ENCODE measurements around the gene TLK2.
"Not testable (repeated sequence)": the region's sequence is repeated elsewhere in the genome, so short reads cannot be mapped to it uniquely, and the experiment has no call there.

The TLK2 gene

DNA sequence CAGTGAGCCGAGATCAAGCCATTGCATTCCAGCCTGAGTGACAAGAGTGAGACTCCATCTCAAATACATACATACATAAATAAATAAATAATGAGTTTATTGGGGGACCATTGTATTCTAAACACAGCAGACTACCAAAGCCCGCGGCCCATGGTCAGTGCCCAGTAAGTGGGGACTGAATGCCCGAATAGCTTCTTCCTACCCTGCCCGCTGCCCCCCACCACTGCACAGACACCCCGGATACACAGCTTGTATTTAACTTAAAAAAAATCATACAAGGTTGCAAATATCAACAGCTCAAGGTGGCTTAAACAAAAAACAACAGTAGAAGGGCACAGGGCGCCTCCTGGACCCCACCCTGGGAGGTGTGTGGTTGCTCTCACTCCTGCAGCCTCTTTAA is 22.6 kb upstream of the TLK2 start:
- Mint-ChIP-seq H3K4me3 (no peak overlapping the region), H3K36me3 (ENCODE audit: low read depth) (peaks cover 6% of the 10 kb centered on the region), H3K27me3 (ENCODE audit: low read depth, poor library complexity) (no peaks in the 10 kb centered on the region), H3K27ac (no peak overlapping the region), H3K4me1 (peaks cover 4% of the 10 kb centered on the region), H3K9me3 (no peaks in the 10 kb centered on the region)
- DNase-seq: no peak
- TF ChIP-seq, protein P1, sequence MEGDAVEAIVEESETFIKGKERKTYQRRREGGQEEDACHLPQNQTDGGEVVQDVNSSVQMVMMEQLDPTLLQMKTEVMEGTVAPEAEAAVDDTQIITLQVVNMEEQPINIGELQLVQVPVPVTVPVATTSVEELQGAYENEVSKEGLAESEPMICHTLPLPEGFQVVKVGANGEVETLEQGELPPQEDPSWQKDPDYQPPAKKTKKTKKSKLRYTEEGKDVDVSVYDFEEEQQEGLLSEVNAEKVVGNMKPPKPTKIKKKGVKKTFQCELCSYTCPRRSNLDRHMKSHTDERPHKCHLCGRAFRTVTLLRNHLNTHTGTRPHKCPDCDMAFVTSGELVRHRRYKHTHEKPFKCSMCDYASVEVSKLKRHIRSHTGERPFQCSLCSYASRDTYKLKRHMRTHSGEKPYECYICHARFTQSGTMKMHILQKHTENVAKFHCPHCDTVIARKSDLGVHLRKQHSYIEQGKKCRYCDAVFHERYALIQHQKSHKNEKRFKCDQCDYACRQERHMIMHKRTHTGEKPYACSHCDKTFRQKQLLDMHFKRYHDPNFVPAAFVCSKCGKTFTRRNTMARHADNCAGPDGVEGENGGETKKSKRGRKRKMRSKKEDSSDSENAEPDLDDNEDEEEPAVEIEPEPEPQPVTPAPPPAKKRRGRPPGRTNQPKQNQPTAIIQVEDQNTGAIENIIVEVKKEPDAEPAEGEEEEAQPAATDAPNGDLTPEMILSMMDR (IDR thresholded peaks at IDR 0.05): no peak

DNA sequence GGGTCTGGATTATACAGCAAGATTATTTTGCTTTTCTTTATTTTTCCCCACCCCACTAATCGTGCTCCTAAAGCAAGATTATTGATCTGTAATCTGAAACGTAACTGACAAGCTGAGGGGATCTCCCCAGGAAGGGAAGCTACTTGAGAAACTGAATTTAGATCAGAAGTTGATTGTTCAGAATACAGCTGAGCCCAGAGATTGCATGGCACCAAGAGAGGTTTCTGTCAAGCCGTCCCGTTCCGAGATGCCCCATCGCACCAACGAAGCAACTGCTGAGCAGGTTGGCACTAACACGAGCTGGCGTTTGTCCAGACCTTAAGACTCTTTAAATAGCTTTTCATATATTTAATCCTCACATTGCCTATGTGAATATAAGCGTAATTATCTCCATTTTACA is 20.1 kb upstream of the TLK2 start:
- not testable (repeated sequence) for H3K27ac Mint-ChIP-seq; H3K36me3 Mint-ChIP-seq (ENCODE audit: low read depth); H3K4me1 Mint-ChIP-seq; H3K9me3 Mint-ChIP-seq; H3K27me3 Mint-ChIP-seq (ENCODE audit: low read depth, poor library complexity); H3K4me3 Mint-ChIP-seq; DNase-seq

DNA sequence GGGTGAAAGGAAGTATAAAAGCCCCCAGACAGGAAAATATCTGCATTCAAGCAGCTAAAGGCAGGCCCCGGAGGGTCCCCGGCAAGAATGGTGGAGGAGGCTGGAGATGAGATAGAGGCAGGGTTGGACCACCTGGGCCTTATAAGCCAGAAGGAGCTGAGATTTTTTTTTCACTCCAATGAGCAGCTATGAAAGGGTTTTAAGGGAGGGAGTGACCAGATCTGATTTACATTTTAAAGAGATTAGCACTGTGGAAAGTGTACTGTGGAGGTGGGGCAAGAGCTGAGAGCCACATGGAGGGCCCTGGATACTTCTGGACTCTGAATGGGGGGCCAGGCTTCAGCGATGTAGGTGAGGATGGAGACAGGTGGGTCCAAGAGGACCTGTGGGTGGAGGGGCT is 14.2 kb upstream of the TLK2 start:
- not testable (repeated sequence) for H3K4me3 Mint-ChIP-seq; H3K27ac Mint-ChIP-seq; DNase-seq; H3K36me3 Mint-ChIP-seq (ENCODE audit: low read depth); H3K27me3 Mint-ChIP-seq (ENCODE audit: low read depth, poor library complexity); H3K9me3 Mint-ChIP-seq
- H3K4me1 Mint-ChIP-seq: peaks cover 13% of the 10 kb centered on the region

DNA sequence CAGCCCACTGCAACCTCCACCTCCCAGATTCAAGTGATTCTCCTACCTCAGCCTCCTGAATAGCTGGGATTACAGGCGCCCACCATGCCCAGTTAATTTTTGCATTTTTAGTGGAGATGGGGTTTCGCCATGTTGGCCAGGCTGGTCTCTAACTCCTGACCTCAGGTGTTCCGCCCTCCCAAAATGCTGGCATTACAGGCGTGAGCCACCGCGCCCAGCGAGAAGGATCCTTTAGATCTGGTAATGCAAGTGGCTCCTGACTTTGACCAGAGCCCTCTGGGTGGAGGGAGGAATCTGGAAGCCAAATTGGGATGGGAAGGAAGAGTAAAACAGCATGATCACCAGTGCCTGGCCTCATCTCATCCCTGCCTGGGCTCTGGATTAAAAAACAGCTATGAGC is 13.4 kb upstream of the TLK2 start:
- H3K4me1 Mint-ChIP-seq: peaks cover 13% of the 10 kb centered on the region
- H3K9me3 Mint-ChIP-seq; H3K4me3 Mint-ChIP-seq; H3K36me3 Mint-ChIP-seq (ENCODE audit: low read depth); DNase-seq; H3K27me3 Mint-ChIP-seq (ENCODE audit: low read depth, poor library complexity); H3K27ac Mint-ChIP-seq: not testable (repeated sequence)

DNA sequence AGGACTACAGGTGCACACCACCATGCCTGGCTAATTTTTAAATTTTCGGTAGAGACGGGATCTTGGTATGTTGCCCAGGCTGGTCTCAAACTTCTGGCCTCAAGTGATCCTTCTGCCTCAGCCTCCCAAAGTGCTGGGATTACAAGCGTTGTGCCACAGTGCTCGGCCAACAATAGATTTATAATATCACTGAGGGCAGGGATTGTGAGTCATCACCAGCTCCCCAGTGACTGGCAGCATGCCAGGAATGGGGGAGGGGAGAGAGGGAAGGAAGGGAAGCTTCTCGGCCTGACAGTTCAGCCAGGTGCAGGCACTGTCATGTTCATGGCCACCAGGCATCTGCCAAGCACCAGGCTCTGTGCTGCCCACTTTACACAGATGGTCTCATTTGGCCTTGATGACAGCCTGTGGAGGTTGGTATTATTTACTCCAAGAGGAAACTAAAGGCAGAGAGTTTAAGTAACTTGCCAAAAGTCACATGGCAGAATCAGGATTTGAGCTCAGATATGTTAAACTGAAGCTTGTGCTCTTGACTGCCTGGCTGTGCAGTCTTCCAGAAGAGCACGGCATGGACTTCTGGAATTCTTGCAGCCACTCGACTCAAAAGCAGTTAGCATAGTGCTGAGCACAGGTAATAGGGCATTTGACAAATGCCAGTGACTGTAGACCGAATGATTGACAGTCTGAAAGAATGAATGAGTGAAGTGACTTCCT is 7.8 kb upstream of the TLK2 start:
- H3K4me1 Mint-ChIP-seq: peaks cover 21% of the 10 kb centered on the region
- H3K27me3 Mint-ChIP-seq (ENCODE audit: low read depth, poor library complexity); H3K4me3 Mint-ChIP-seq; H3K27ac Mint-ChIP-seq; H3K36me3 Mint-ChIP-seq (ENCODE audit: low read depth); H3K9me3 Mint-ChIP-seq; DNase-seq: not testable (repeated sequence)

DNA sequence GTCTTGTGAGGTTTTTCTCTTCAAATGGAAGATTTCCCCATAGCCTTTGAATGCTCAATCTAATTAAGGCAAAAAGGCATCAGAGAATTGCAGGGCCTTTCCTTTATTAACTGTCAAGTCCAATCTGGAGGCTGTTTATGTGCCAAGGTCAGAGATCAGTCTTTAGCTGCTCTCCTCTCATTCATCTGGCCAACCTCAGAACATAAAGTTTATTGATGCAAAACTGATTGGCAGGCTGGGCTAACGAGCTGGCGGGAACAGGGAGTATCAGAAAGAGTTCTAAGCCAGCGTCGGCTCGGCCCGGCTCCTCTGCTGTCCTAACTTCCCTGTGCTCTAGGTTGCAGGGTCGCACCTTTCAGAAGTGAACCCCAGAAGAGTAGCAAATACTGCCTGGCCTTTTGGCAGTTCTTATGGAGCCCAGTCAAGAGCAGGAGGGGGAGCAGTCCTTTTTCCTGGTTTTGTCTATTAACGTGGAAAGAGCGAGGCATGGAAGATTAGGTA is 7.2 kb upstream of the TLK2 start:
- H3K27me3 Mint-ChIP-seq (ENCODE audit: low read depth, poor library complexity); H3K27ac Mint-ChIP-seq; H3K9me3 Mint-ChIP-seq; H3K4me3 Mint-ChIP-seq; DNase-seq; H3K36me3 Mint-ChIP-seq (ENCODE audit: low read depth): not testable (repeated sequence)
- peaks cover 21% of the 10 kb centered on the region for H3K4me1 Mint-ChIP-seq

DNA sequence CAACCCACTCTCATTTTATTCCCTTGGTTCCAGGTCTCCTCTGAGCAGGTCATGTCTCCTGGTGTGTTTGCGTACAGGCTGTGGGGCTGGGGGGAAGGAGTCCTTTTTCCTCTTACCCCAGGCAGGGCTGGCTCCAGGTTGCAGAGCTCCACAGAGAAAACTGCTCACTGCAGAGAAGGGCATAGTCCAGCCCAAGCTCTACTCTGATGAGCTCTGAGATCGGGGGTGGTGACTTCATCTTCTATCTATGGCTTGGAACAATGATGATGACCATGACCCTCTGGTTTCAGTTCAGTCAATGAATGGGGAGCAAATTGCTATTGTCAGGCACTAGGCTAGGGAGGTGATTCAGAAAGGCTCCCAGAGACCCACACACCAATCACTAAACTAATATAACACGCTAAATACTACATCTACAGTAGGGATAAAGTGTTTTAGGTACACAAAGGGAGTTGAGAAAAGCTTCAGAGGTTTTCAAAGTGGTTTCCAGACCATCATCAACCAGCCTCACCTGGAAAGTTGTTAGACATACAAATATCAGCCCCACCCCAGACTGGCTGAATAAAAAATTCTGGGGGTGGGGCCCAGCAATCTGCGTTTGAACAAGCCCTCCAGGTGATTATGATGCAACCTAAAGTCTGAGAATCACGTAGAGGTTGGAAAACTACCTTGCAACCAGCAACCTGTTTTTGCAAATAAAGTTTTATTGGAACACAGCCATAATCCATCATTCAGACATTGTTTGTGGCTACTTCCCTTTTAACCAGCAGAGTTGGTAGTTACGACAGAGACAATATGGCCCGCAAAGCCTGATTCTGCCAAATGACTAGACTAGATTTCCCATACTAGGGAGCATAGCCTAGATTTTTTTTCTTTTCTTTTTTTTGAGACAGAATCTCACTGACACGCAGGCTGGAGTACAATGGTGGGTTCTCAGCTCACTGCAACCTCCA is 5.3 kb upstream of the TLK2 start:
- H3K4me3 Mint-ChIP-seq; H3K27me3 Mint-ChIP-seq (ENCODE audit: low read depth, poor library complexity); H3K9me3 Mint-ChIP-seq; DNase-seq: not testable (repeated sequence)
- Mint-ChIP-seq H3K36me3 (ENCODE audit: low read depth) (peaks cover 14% of the 10 kb centered on the region), H3K27ac (peak overlapping the region; percentile 45), H3K4me1 (peaks cover 29% of the 10 kb centered on the region)

DNA sequence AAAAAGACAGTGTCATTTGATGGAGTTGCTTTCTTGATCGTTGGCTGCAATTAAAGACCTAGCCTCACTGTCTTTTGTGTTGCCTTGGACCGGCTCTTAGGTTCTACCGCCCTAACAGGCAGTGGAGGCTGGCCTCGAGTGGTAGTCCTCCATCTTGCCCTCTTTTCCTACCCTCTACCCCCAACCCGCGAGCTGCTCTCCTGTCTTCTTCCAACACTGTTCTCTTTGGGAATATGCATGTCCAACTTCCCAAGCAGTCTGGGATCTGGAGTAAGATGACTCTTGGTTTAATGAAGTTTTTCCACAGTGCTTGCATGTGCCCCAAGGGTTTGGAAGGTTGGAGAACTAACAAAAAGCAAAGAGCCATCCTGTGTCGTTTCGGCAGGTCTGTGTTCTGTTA is 1.5 kb upstream of the TLK2 start:
- Mint-ChIP-seq H3K4me3 (peak overlapping the region; percentile 84), H3K36me3 (ENCODE audit: low read depth) (peaks cover 24% of the 10 kb centered on the region), H3K4me1 (peaks cover 34% of the 10 kb centered on the region), H3K27ac (peak overlapping the region; percentile 68)
- DNase-seq; H3K27me3 Mint-ChIP-seq (ENCODE audit: low read depth, poor library complexity); H3K9me3 Mint-ChIP-seq: not testable (repeated sequence)

DNA sequence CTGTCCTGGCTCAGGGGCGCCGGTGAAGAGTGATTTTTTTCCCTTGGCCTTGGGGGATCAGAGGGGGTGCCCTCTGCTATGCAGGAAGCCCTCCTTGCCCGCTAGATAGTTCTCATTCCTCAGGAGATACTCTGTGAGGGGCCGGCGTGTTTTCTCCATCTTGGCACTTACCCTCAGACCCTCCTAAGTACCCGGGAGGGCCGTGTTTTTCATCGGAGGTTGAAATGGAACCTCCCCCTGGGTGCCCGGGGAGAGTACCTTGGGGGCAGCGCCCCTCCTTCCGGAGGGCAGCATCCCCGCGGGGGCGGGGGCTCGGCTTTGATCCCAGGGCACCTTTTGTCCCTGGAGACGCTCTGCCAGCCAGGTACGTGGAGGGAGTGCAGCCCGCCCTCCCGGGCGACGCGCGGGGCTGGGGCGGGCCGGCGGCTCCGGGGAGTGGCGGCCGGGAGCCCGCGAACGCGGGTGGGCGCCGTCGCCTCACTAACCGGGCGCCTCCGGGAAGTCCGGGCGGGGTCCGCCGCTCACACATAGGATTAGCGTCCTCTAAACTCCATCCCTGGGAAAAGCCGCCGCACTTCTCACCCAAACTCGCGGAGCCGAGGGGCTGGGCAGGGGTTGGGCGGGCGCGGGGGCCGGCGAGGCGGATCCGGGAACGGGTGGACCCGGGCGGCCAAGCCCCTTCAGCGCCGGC is 762 bp upstream of the TLK2 start:
- peak overlapping the region; percentile 84 for H3K4me3 Mint-ChIP-seq
- H3K36me3 Mint-ChIP-seq (ENCODE audit: low read depth): peaks cover 31% of the 10 kb centered on the region
- peaks cover 31% of the 10 kb centered on the region for H3K4me1 Mint-ChIP-seq
- H3K27me3 Mint-ChIP-seq (ENCODE audit: low read depth, poor library complexity); H3K9me3 Mint-ChIP-seq; DNase-seq: not testable (repeated sequence)
- H3K27ac Mint-ChIP-seq: peak overlapping the region; percentile 68

DNA sequence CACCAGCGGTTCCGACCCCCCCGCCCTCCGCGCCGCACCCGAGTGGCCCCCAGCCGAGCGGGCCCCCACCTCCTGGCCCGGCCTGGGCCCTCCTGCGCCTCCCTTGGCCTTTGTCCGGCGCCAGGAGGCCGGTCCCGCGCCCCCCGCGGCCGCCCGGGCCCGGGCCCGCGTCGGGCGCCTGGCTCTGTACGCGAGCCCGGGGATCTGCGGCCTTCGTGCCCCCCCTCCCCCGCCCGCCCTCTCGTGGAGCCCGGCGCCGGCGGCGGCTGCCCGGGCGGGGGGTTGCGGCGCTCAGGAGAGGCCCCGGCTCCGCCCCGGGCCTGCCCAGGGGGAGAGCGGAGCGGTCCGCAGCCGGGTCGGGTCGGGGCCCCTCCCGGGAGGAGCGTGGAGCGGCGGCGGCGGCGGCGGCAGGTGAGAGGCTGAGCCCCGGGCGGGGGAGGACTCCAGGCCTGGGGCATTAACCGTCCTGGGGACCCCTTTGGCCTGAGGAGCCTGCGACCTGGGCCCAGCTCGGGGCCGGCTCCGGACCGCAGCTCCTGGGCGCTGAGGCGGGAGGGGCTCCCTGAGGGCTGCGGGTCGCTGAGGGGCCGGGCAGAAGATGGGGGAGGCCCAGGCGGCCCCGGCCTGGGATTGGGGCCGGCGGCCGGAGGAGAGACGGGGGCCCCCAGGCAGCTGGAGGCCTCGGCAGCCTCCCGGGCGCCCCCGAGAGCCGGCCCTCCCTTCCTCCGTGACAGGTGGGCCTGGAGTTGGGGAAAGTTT is 434 bp downstream of the TLK2 start:
- not testable (repeated sequence) for H3K9me3 Mint-ChIP-seq; H3K27ac Mint-ChIP-seq; H3K27me3 Mint-ChIP-seq (ENCODE audit: low read depth, poor library complexity)
- Mint-ChIP-seq H3K36me3 (ENCODE audit: low read depth) (peaks cover 43% of the 10 kb centered on the region), H3K4me1 (peaks cover 26% of the 10 kb centered on the region), H3K4me3 (peak overlapping the region; percentile 94)
- DNase-seq: peak; percentile 58

DNA sequence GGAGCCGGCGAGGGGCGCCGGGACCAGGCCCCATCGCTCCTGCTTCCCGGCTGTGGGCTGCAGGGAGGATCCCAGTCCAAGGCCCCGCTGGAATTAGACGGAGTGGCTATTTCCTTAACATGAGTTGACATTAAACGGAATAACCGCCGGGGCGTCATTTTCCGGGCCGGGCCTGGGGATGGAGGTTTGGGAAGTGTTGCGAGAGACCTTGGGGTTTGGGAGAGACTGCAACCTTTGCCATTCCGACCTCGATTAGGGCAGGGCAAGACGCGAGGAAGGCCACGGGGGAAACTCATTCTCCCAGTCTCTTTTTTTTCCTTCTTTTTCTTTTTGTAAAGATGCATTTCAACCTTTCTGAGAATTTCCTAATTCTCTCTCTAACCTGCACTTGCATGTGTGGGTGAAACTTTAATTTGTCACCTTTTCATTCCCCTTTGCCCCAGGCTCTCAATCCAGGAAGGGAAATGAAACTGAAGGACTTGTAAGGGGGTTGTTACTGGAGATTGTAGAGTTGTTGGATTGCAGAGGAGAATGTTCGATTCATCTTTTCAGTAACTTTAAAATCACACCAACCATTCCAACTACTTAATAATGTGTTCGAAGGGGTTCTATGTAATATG is 1.1 kb downstream of the TLK2 start:
- Mint-ChIP-seq H3K4me3 (peak overlapping the region; percentile 94), H3K36me3 (ENCODE audit: low read depth) (peaks cover 48% of the 10 kb centered on the region), H3K27ac (peak overlapping the region; percentile 95), H3K4me1 (peaks cover 26% of the 10 kb centered on the region)
- peak; percentile 42 for DNase-seq
- not testable (repeated sequence) for H3K27me3 Mint-ChIP-seq (ENCODE audit: low read depth, poor library complexity); H3K9me3 Mint-ChIP-seq

DNA sequence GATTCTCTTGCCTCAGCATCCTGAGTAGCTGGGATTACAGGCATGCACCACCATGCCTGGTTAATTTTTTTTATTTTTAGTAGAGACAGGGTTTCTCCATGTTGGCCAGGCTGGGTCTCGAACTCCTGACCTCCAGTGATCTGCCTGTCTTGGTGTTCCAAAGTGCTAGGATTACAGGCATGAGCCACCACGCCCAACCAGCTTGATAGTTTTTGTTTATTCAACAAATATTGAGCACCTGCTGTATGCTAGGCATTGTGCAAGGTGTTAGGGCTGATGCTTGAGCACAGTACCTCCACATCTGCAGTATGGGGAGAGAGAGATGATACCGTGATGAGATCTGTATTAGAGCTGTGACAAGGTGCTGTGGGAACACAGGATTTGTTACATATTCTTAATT is 3.9 kb downstream of the TLK2 start:
- Mint-ChIP-seq H3K4me1 (peaks cover 19% of the 10 kb centered on the region), H3K36me3 (ENCODE audit: low read depth) (peaks cover 59% of the 10 kb centered on the region)
- not testable (repeated sequence) for H3K9me3 Mint-ChIP-seq; H3K27ac Mint-ChIP-seq; H3K27me3 Mint-ChIP-seq (ENCODE audit: low read depth, poor library complexity); DNase-seq; H3K4me3 Mint-ChIP-seq
